ENCODE measurements around the gene OVOL3. TPM values are rescaled to one million over a fixed set of nuclear protein-coding genes. Genes with fewer than 3 reads are reported as not detected.

The OVOL3 gene
- total RNA-seq, 1 donor from 2014 or later, result not detected

- ATAC-seq, result peak; percentile 95
- peak; percentile 99 for DNase-seq
- H3K4me3 ChIP-seq, result peak within 1 kb of the TSS; percentile 77
- H3K9me3 ChIP-seq, result no peaks in the 10 kb centered on the region
- TF ChIP-seq CTCF (IDR thresholded peaks at IDR 0.05), result no peak
- H3K4me1 ChIP-seq, result peaks cover 12% of the 10 kb centered on the region
- H3K27ac ChIP-seq, result peak within 1 kb of the TSS; percentile 85
- H3K36me3 ChIP-seq, result peaks cover 28% of the 10 kb centered on the region
- intact Hi-C loops (cut with DNase I), result no loop called here
- no peaks in the 10 kb centered on the region for H3K27me3 ChIP-seq
Observed at GRCh38 chr19:36114721-36115452, 3.9 kb downstream of the OVOL3 start, which contains the start of gene POLR2I. TSS of gene POLR2I (minus strand) at chr19:36114875. CDS start at chr19:36114856, 19 bp downstream.

GRCh38 chr19:36115453-36116343 lies 4.8 kb downstream of the OVOL3 start, which contains the start of gene TBCB:
TSS of gene TBCB (plus strand) at chr19:36115468. CDS start at chr19:36115561, 93 bp downstream.
- ATAC-seq (peak; percentile 77), DNase-seq (peak; percentile 93)
- Histone ChIP-seq H3K9me3 (no peaks in the 10 kb centered on the region), H3K4me3 (peak within 1 kb of the TSS; percentile 77), H3K4me1 (peaks cover 12% of the 10 kb centered on the region), H3K27me3 (no peaks in the 10 kb centered on the region), H3K27ac (peak within 1 kb of the TSS; percentile 85), H3K36me3 (peaks cover 35% of the 10 kb centered on the region)
- TF ChIP-seq CTCF (IDR thresholded peaks at IDR 0.05), result no peak
- intact Hi-C loops (cut with DNase I), result no loop called here

- no peak for TF ChIP-seq CTCF (IDR thresholded peaks at IDR 0.05)
- ATAC-seq (no peak), DNase-seq (no peak)
- Histone ChIP-seq H3K27ac (peak overlapping the region; percentile 85), H3K4me1 (peaks cover 12% of the 10 kb centered on the region), H3K4me3 (peak overlapping the region; percentile 77), H3K9me3 (no peaks in the 10 kb centered on the region), H3K36me3 (peaks cover 36% of the 10 kb centered on the region), H3K27me3 (no peaks in the 10 kb centered on the region)
- intact Hi-C loops (cut with DNase I), result no loop called here
Observed at GRCh38 chr19:36116344-36116637, 5.3 kb downstream of the OVOL3 start.

GRCh38 chr19:36120092-36120983 lies 9.4 kb downstream of the OVOL3 start:
- no peak for TF ChIP-seq CTCF (IDR thresholded peaks at IDR 0.05)
- H3K9me3 ChIP-seq, result no peaks in the 10 kb centered on the region
- DNase-seq (no peak), ATAC-seq (no peak)
- no peaks in the 10 kb centered on the region for H3K27me3 ChIP-seq
- H3K27ac ChIP-seq, result no peak overlapping the region
- H3K4me1 ChIP-seq, result peaks cover 12% of the 10 kb centered on the region
- H3K4me3 ChIP-seq, result no peak overlapping the region
- intact Hi-C loops (cut with DNase I), result no loop called here
- peaks cover 58% of the 10 kb centered on the region for H3K36me3 ChIP-seq

GRCh38 chr19:36120984-36121358 lies 10.0 kb downstream of the OVOL3 start:
- TF ChIP-seq CTCF (IDR thresholded peaks at IDR 0.05), result no peak
- H3K4me3 ChIP-seq, result no peak overlapping the region
- H3K36me3 ChIP-seq, result peaks cover 64% of the 10 kb centered on the region
- H3K27me3 ChIP-seq, result no peaks in the 10 kb centered on the region
- no peak overlapping the region for H3K27ac ChIP-seq
- no peaks in the 10 kb centered on the region for H3K9me3 ChIP-seq
- ATAC-seq (no peak), DNase-seq (no peak)
- intact Hi-C loops (cut with DNase I), result no loop called here
- H3K4me1 ChIP-seq, result peaks cover 11% of the 10 kb centered on the region
